ENCODE results near the gene HMCN2.

HMCN2 gene

DNA sequence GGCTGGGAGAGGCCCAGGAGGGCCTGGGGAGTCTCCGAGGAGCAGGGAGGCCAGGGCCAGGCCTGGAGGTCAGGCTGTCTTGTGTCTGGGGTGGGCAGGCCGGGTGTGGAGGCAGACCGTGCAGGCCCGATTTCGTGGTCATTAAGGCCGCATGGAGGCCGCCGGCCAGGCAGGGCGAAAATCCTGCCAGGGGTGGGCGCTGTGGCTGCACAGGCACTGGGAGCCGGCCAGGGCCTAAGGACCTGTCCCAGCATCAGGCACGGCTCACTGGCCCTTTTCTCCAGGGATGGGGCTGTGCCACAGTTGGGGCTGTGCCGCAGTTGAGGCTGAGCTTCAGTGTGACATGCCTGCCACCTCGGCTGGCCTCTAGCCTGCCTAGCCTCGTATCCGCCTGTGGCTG, 215.1 kb downstream of the HMCN2 start:
- H3K4me3 ChIP-seq (ENCODE audit: low read length) = no peak overlapping the region
- no peak for DNase-seq (ENCODE audit: low read depth)
- TF ChIP-seq, protein P1, sequence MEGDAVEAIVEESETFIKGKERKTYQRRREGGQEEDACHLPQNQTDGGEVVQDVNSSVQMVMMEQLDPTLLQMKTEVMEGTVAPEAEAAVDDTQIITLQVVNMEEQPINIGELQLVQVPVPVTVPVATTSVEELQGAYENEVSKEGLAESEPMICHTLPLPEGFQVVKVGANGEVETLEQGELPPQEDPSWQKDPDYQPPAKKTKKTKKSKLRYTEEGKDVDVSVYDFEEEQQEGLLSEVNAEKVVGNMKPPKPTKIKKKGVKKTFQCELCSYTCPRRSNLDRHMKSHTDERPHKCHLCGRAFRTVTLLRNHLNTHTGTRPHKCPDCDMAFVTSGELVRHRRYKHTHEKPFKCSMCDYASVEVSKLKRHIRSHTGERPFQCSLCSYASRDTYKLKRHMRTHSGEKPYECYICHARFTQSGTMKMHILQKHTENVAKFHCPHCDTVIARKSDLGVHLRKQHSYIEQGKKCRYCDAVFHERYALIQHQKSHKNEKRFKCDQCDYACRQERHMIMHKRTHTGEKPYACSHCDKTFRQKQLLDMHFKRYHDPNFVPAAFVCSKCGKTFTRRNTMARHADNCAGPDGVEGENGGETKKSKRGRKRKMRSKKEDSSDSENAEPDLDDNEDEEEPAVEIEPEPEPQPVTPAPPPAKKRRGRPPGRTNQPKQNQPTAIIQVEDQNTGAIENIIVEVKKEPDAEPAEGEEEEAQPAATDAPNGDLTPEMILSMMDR (conservative IDR thresholded peaks at IDR 0.05; ENCODE audit: low read depth, low read length) = peak; percentile 27

DNA sequence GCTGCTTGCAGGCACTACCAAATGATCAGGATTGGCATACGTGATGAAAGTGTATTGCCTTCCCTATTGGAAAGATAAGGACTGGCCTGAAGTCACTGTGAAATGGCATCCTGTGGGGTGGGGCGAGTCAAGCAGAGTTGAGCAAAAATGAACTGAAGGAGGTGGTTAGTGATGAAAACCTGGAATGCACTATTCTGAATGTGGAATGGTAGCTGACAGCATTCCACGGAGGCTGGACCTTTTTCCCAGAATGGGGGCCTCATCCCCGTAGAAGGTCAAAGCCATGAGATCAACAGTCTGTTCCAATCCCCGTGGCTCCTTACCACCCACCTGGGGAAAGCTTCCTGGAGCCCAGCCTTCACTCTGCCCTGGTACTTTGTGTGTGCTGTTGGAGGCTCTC, 216.9 kb downstream of the HMCN2 start:
- no peak overlapping the region for H3K4me3 ChIP-seq (ENCODE audit: low read length)
- TF ChIP-seq, protein P1 (conservative IDR thresholded peaks at IDR 0.05; ENCODE audit: low read depth, low read length) = no peak
- no peak for DNase-seq (ENCODE audit: low read depth)

DNA sequence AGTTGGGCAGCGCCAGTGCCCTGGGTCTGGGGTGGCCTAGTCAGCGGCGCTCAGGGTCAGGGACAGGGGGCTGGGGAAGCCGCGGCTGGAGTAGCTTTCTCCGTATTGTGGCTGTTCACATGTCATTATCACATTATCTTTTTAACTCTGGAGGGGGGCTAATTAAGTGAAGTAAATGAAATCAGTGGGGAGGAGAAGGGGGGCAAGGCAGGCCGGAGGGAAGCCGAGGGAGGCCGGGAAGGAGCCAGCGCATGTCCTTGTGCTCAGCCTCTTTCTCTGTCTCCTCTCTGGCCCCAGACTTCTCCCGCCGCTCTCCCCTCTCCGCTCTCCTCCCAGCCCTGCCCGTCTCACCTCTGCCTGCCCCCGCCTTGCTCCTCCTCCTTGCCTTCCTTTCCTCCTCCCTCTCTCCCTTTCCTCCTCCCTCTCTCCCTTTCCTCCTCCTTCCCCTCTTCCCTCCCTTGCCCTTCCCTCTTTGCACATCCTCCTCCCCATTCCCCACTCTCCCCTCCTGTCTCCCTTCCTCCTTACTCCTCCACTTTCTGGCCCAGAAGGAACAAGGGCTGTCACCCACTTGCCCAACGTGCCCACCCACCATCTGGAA, 217.9 kb downstream of the HMCN2 start:
- TF ChIP-seq, protein P1 (conservative IDR thresholded peaks at IDR 0.05; ENCODE audit: low read depth, low read length) = no peak
- DNase-seq (ENCODE audit: low read depth) = no peak
- no peak overlapping the region for H3K4me3 ChIP-seq (ENCODE audit: low read length)

Measured in retinal pigment epithelial cell (primary cell).